ACC112 (cell line): ENCODE measurements around the gene C1orf115.

Source experiments
- H2AFZ ChIP-seq: fragments of 200-600 bp; sonication (generic); one replicate; pipeline ENCODE4 v1.6.0; 2017; ENCODE audit warnings: antibody characterized with exemption, low read length; ENCODE audit not compliant: unreplicated experiment
- H3K27ac ChIP-seq: fragments of 200-600 bp; sonication (generic); 2 replicates; pipeline ENCODE4 v1.5.1; 2014; ENCODE audit warnings: low read depth, mild to moderate bottlenecking, antibody characterized with exemption, low read length, moderate library complexity
- H3K27me3 ChIP-seq: fragments of 200-600 bp; sonication (generic); 2 replicates; pipeline ENCODE4 v1.6.1; 2014; ENCODE audit warnings: mild to moderate bottlenecking, antibody characterized with exemption, low read length, moderate library complexity, mixed read lengths; ENCODE audit not compliant: insufficient read depth
- H3K36me3 ChIP-seq: fragments of 200-600 bp; sonication (generic); 2 replicates; pipeline ENCODE4 v1.6.1; 2016; ENCODE audit warnings: mild to moderate bottlenecking, antibody characterized with exemption, low read length, moderate library complexity, mixed read lengths; ENCODE audit not compliant: insufficient read depth
- H3K4me1 ChIP-seq: fragments of 200-600 bp; sonication (generic); one replicate; pipeline ENCODE4 v1.6.1; 2016; ENCODE audit warnings: low read length, mixed read lengths; ENCODE audit not compliant: insufficient read depth, unreplicated experiment, control insufficient read depth
- H3K4me3 ChIP-seq: fragments of 200-600 bp; sonication (generic); 2 replicates; pipeline ENCODE4 v1.5.1; 2014; ENCODE audit warnings: mild to moderate bottlenecking, low read depth, low read length
- H3K79me2 ChIP-seq: fragments of 200-600 bp; sonication (generic); one replicate; pipeline ENCODE4 v1.6.0; 2016; ENCODE audit warnings: low read length; ENCODE audit not compliant: control insufficient read depth, unreplicated experiment, insufficient read depth

C1orf115 gene

GRCh38 chr1:220746851-220747250 lies 56.7 kb downstream of the C1orf115 start:
- Histone ChIP-seq H3K4me1 (no peaks in the 10 kb centered on the region), H3K79me2 (peaks cover 5% of the 10 kb centered on the region), H2AFZ (peak overlapping the region; percentile 95), H3K4me3 (no peak overlapping the region), H3K27me3 (no peaks in the 10 kb centered on the region), H3K36me3 (no peaks in the 10 kb centered on the region), H3K27ac (no peak overlapping the region)

GRCh38 chr1:220747437-220748088 lies 57.4 kb downstream of the C1orf115 start:
- Histone ChIP-seq H3K27me3 (no peaks in the 10 kb centered on the region), H2AFZ (peak overlapping the region; percentile 95), H3K36me3 (no peaks in the 10 kb centered on the region), H3K4me3 (peak overlapping the region; percentile 90), H3K79me2 (peaks cover 5% of the 10 kb centered on the region), H3K4me1 (no peaks in the 10 kb centered on the region), H3K27ac (no peak overlapping the region)

DNA sequence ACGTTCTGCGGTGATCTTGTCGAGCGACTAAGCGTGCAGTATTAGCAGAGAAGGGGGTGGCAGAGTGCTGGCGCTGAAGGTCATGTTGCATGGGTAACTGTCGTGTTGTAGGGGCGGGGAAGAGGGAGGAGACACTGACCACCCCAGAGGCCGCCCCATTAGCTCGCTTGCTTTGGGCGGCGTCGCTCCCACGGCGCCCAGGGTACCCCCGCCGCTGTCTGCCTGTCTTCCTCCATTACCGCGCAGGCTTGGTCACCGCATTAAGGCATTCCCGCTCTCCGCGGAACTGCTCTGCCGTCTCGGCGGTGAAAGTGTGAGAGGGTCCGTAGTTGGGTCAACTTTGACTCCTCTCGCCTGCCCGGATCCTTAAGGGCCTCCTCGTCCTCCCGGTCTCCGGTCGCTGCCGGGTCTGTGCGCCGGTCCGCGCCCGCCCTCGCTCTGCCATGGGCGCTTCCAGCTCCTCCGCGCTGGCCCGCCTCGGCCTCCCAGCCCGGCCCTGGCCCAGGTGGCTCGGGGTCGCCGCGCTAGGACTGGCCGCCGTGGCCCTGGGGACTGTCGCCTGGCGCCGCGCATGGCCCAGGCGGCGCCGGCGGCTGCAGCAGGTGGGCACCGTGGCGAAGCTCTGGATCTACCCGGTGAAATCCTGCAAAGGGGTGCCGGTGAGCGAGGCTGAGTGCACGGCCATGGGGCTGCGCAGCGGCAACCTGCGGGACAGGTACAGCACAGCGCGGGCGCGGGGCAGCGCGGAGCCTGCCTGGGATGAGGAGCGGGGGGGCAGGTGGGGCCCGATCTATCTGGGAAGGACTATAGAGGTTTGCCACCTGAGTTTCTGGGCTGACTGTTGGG lies 58.1 kb downstream of the C1orf115 start, which contains the start of gene MTARC2:
MTARC2 (plus strand) TSS at position 234 of the 846 bp plus-strand sequence; CDS start at position 444, 210 bp downstream.
- peak within 1 kb of the TSS; percentile 95 for H2AFZ ChIP-seq
- no peaks in the 10 kb centered on the region for H3K27me3 ChIP-seq
- peak within 1 kb of the TSS; percentile 90 for H3K4me3 ChIP-seq
- peaks cover 5% of the 10 kb centered on the region for H3K79me2 ChIP-seq
- H3K4me1 ChIP-seq: no peaks in the 10 kb centered on the region
- no peaks in the 10 kb centered on the region for H3K36me3 ChIP-seq
- H3K27ac ChIP-seq: no peak within 1 kb of the TSS
